Mesendoderm (in vitro differentiated cells): Measurements from ENCODE around the gene CNNM1.
A peak's percentile ranks its signal among the peaks of the same experiment; 100 is the strongest.

ENCODE experiments used
- DNase-seq: peaks from one replicate; pipeline ENCODE4 v3.0.0; 2013
- H2AK5ac ChIP-seq: 2 replicates; pipeline ENCODE4 v1.6.1; 2013; ENCODE audit warnings: low read length, inconsistent platforms
- H2BK120ac ChIP-seq: 2 replicates; pipeline ENCODE4 v1.6.1; 2013; ENCODE audit warnings: low read depth, mild to moderate bottlenecking, low read length, moderate library complexity, mixed read lengths
- H2BK15ac ChIP-seq: replicated peaks from 2 replicates; pipeline ENCODE4 v1.6.1; 2013; ENCODE audit warnings: low read depth, mild to moderate bottlenecking, moderate library complexity
- H2BK5ac ChIP-seq: 2 replicates; pipeline ENCODE4 v1.6.1; 2013; ENCODE audit warnings: low read length, inconsistent platforms
- H3K18ac ChIP-seq: 2 replicates; pipeline ENCODE4 v1.6.1; 2013; ENCODE audit warnings: mild to moderate bottlenecking, low read length, mixed read lengths
- H3K23ac ChIP-seq: one replicate; pipeline ENCODE4 v1.6.1; 2013; ENCODE audit warnings: low read length
- H3K27ac ChIP-seq: 2 replicates; pipeline ENCODE4 v1.5.1; 2013; ENCODE audit warnings: low read depth, mild to moderate bottlenecking, inconsistent platforms, low read length, moderate library complexity
- H3K27me3 ChIP-seq: 2 replicates; pipeline ENCODE4 v1.6.1; 2013; ENCODE audit warnings: low read length, control low read depth, mild to moderate bottlenecking, inconsistent platforms; ENCODE audit not compliant: insufficient read depth, poor library complexity
- H3K36me3 ChIP-seq: 2 replicates; pipeline ENCODE4 v1.6.1; 2013; ENCODE audit warnings: low read length, inconsistent platforms; ENCODE audit not compliant: control insufficient read depth, insufficient read depth
- H3K4ac ChIP-seq: one replicate; pipeline ENCODE4 v1.6.1; 2013; ENCODE audit warnings: low read depth, mild to moderate bottlenecking, low read length, moderate library complexity
- H3K4me1 ChIP-seq: 2 replicates; pipeline ENCODE4 v1.6.1; 2013; ENCODE audit warnings: low read depth, low read length, inconsistent platforms; ENCODE audit not compliant: control insufficient read depth
- H3K4me2 ChIP-seq: 2 replicates; pipeline ENCODE4 v1.6.1; 2013; ENCODE audit warnings: low read length
- H3K4me3 ChIP-seq: 2 replicates; pipeline ENCODE4 v1.5.1; 2013; ENCODE audit warnings: mild to moderate bottlenecking, low read length
- H3K56ac ChIP-seq: one replicate; pipeline ENCODE4 v1.6.1; 2013; ENCODE audit warnings: low read length
- H3K79me1 ChIP-seq: 2 replicates; pipeline ENCODE4 v1.6.1; 2013; ENCODE audit warnings: low read length, inconsistent platforms
- H3K79me2 ChIP-seq: 2 replicates; pipeline ENCODE4 v1.6.1; 2013; ENCODE audit warnings: mild to moderate bottlenecking, low read length; ENCODE audit not compliant: control insufficient read depth, insufficient read depth
- H3K9ac ChIP-seq: 2 replicates; pipeline ENCODE4 v1.6.1; 2013; ENCODE audit warnings: low read length, inconsistent platforms
- H4K5ac ChIP-seq: one replicate; pipeline ENCODE4 v1.6.1; 2013; ENCODE audit warnings: low read length
- H4K8ac ChIP-seq: one replicate; pipeline ENCODE4 v1.6.1; 2013; ENCODE audit warnings: low read depth, mild to moderate bottlenecking, control low read depth, low read length, moderate library complexity
- WGBS: extraction: QIAGEN DNeasy Blood & Tissue Kit; methylation state at CpG from one replicate; pipeline ENCODE4 v1.1.7; 2013; ENCODE audit warnings: low lambda C conversion rate, missing lambda C conversion rate; ENCODE audit not compliant: insufficient coverage; ENCODE audit errors: extremely low coverage; 5-methylcytosine and 5-hydroxymethylcytosine counted together

Gene CNNM1

GRCh38 chr10:99432881-99433280 is 103.7 kb downstream of the CNNM1 start:
- no peak overlapping the region for H4K8ac ChIP-seq
- H3K56ac ChIP-seq, result no peak overlapping the region
- H2AK5ac ChIP-seq, result no peak overlapping the region
- no peak overlapping the region for H3K4me3 ChIP-seq
- H3K79me2 ChIP-seq, result peaks cover 10% of the 10 kb centered on the region
- H3K4me1 ChIP-seq, result peaks cover 4% of the 10 kb centered on the region
- no peak overlapping the region for H2BK15ac ChIP-seq
- no peak overlapping the region for H3K4ac ChIP-seq
- H3K9ac ChIP-seq, result no peak overlapping the region
- H3K36me3 ChIP-seq, result no peaks in the 10 kb centered on the region
- H2BK120ac ChIP-seq, result no peak overlapping the region
- no peak for DNase-seq
- H3K23ac ChIP-seq, result no peak overlapping the region
- H3K27me3 ChIP-seq, result no peaks in the 10 kb centered on the region
- H3K18ac ChIP-seq, result no peak overlapping the region
- no peak overlapping the region for H3K27ac ChIP-seq
- no peak overlapping the region for H2BK5ac ChIP-seq
- H3K4me2 ChIP-seq, result no peak overlapping the region
- peaks cover 6% of the 10 kb centered on the region for H3K79me1 ChIP-seq
- WGBS, result no CpG with 5 or more reads among the region's 6 CpGs
- no peak overlapping the region for H4K5ac ChIP-seq

GRCh38 chr10:99433378-99434020 is 104.3 kb downstream of the CNNM1 start:
- H3K23ac ChIP-seq, result no peak overlapping the region
- no peaks in the 10 kb centered on the region for H3K27me3 ChIP-seq
- no peak overlapping the region for H3K18ac ChIP-seq
- H3K79me1 ChIP-seq, result peaks cover 6% of the 10 kb centered on the region
- no peaks in the 10 kb centered on the region for H3K36me3 ChIP-seq
- no peak overlapping the region for H3K4me2 ChIP-seq
- no peak overlapping the region for H2BK5ac ChIP-seq
- no peak overlapping the region for H3K4ac ChIP-seq
- H4K5ac ChIP-seq, result no peak overlapping the region
- no CpG with 5 or more reads among the region's 1 CpG for WGBS
- H2BK120ac ChIP-seq, result no peak overlapping the region
- H2AK5ac ChIP-seq, result no peak overlapping the region
- peaks cover 4% of the 10 kb centered on the region for H3K4me1 ChIP-seq
- H3K4me3 ChIP-seq, result no peak overlapping the region
- peaks cover 10% of the 10 kb centered on the region for H3K79me2 ChIP-seq
- H3K56ac ChIP-seq, result no peak overlapping the region
- no peak overlapping the region for H3K9ac ChIP-seq
- no peak overlapping the region for H2BK15ac ChIP-seq
- peak; percentile 21 for DNase-seq
- no peak overlapping the region for H3K27ac ChIP-seq
- no peak overlapping the region for H4K8ac ChIP-seq

GRCh38 chr10:99435986-99436638 is 107.0 kb downstream of the CNNM1 start:
- Histone ChIP-seq H2AK5ac (no peak overlapping the region), H3K23ac (no peak overlapping the region), H2BK15ac (no peak overlapping the region), H3K4me3 (no peak overlapping the region), H3K18ac (no peak overlapping the region), H4K5ac (no peak overlapping the region), H4K8ac (no peak overlapping the region), H3K9ac (no peak overlapping the region), H3K36me3 (no peaks in the 10 kb centered on the region), H3K79me2 (no peaks in the 10 kb centered on the region), H3K79me1 (no peaks in the 10 kb centered on the region), H3K4me2 (no peak overlapping the region), H2BK5ac (no peak overlapping the region), H3K4me1 (peaks cover 2% of the 10 kb centered on the region), H3K56ac (no peak overlapping the region), H3K4ac (no peak overlapping the region), H3K27me3 (no peaks in the 10 kb centered on the region), H3K27ac (no peak overlapping the region), H2BK120ac (no peak overlapping the region)
- DNase-seq, result peak; percentile 42
- WGBS, result no CpG with 5 or more reads among the region's 5 CpGs

- no CpG with 5 or more reads among the region's 2 CpGs for WGBS
Measured at GRCh38 chr10:99438890-99439289, 109.7 kb downstream of the CNNM1 start.

GRCh38 chr10:99442394-99442793 is 113.2 kb downstream of the CNNM1 start:
- Histone ChIP-seq H3K23ac (no peak overlapping the region), H3K4me2 (no peak overlapping the region), H3K27ac (no peak overlapping the region), H3K4me1 (no peaks in the 10 kb centered on the region), H4K8ac (no peak overlapping the region), H3K18ac (no peak overlapping the region), H3K79me2 (no peaks in the 10 kb centered on the region), H3K9ac (no peak overlapping the region), H3K36me3 (no peaks in the 10 kb centered on the region), H3K27me3 (no peaks in the 10 kb centered on the region), H3K79me1 (no peaks in the 10 kb centered on the region), H2BK120ac (no peak overlapping the region), H3K56ac (no peak overlapping the region), H3K4me3 (no peak overlapping the region), H2BK5ac (no peak overlapping the region), H4K5ac (no peak overlapping the region), H3K4ac (no peak overlapping the region), H2AK5ac (no peak overlapping the region), H2BK15ac (no peak overlapping the region)
- DNase-seq, result no peak
- no CpG with 5 or more reads among the region's 5 CpGs for WGBS

More at GRCh38 chr10:99438890-99439289, 109.7 kb downstream of the CNNM1 start:
- no peak overlapping the region for H3K23ac ChIP-seq
- H2BK5ac ChIP-seq, result no peak overlapping the region
- H4K8ac ChIP-seq, result no peak overlapping the region
- H3K27me3 ChIP-seq, result no peaks in the 10 kb centered on the region
- H4K5ac ChIP-seq, result no peak overlapping the region
- no peaks in the 10 kb centered on the region for H3K36me3 ChIP-seq
- H3K4ac ChIP-seq, result no peak overlapping the region
- no peaks in the 10 kb centered on the region for H3K79me1 ChIP-seq
- H3K79me2 ChIP-seq, result no peaks in the 10 kb centered on the region
- no peak overlapping the region for H3K56ac ChIP-seq
- H3K27ac ChIP-seq, result no peak overlapping the region
- H3K4me2 ChIP-seq, result no peak overlapping the region
- no peak overlapping the region for H2BK15ac ChIP-seq
- no peak for DNase-seq
- no peak overlapping the region for H3K9ac ChIP-seq
- H2AK5ac ChIP-seq, result no peak overlapping the region
- H2BK120ac ChIP-seq, result no peak overlapping the region
- H3K4me1 ChIP-seq, result no peaks in the 10 kb centered on the region
- no peak overlapping the region for H3K4me3 ChIP-seq
- H3K18ac ChIP-seq, result no peak overlapping the region
